Measurements from ENCODE around the gene DNAH17. TPM values are rescaled to one million over a fixed set of nuclear protein-coding genes. Genes with fewer than 3 reads are reported as not detected.
A peak's percentile ranks its signal among the peaks of the same experiment; 100 is the strongest.
"Not testable (repeated sequence)": the region's sequence is repeated elsewhere in the genome, so short reads cannot be mapped to it uniquely, and the experiment has no call there.

DNAH17 gene
- total RNA-seq, 1 donor from 2014 or later: 0.51 TPM

DNA sequence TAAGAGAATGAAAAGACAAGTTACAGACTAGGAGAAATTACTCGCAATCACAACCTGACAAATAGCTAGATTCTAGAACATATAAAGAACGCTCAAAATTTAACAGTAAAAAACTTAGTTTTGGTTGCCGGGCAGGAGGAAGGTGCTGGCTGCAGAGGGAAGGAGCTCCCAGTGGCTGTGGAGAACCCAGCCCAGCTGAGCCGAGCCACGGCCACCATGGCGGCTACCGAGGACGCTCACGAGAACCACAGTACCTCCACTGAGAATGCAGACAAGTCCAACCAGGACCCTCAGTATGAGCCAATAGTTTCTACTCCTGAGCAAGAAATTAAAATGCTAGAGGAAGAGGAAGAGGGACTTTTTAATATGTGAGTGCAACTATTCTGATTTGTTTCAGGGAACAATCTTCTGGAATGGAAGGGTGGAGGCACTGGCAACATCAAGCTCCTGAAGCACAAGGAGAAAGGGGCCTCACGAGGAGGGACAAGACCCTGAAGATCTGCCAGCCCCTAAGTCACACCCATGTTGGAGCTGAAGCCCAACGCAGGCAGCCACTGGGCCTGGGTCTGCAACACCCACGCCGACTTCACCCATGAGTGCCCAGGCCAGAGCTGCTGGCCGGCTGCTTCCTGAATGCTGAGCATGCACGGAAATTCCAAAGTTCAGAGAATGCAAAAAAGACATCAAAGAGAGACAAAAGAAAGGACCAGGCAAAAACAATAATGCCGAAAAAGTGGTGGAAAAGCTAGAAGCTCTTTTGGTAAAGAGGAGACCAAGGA is 55.0 kb downstream of the DNAH17 start:
- no peak for DNase-seq

DNA sequence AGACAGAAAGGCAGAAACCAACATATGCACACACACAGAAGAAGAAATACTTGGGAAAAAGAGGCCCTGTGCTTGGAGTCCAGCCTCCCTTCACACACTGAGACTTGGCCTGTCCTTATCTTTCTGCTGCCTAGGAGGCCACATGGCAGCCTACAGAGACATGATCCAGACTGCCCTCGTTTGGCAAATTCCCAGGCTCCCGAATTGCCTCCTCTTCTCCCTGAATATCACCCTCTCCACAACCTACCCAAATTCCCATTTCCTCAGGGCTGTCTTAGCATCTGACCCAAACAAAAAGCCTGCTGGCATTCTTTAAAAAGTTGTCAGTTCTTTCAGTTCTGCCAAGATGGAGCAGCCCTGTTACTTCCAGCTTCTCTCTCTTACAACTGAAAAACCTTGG is 59.8 kb downstream of the DNAH17 start:
- no peak for DNase-seq

DNA sequence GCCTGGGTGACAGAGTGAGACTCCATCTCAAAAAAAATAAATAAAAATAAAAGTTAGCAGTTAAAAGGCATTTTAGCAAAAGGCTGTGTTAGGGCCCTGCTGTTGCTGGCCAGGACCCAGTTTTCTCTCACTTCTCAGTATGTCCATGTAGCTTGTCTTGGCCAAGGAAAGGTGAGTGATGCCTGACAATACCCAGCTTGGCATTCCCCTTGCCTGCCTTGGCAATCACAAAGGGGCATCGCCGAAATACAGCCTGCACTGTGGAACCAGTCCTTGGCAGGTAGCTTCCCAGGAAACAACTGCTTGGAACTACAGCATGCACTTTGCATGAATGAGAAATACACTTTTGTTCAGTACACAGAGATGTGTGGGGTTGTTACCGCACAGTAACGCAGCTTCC is 61.7 kb downstream of the DNAH17 start:
- DNase-seq: no peak

DNA sequence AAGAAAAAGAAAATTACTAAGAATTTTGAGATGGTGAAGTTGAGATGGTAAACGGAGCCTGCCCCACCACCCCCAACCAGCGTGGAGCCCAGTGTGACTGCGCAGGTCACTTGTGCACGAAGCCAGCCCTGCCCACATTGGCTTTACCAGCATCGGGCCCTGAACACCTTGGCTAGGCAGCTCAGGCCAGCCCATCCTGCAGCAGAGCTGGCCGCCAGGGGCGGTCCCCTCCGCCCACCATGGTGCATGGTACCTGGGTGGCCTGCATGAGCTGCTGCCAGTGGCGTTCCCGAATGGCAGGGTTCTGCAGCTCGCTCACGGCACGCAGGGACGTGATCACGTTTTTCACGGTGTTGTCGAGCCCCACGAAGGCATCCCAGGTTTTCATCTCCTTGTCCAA is 62.7 kb downstream of the DNAH17 start:
- no peak for DNase-seq

DNA sequence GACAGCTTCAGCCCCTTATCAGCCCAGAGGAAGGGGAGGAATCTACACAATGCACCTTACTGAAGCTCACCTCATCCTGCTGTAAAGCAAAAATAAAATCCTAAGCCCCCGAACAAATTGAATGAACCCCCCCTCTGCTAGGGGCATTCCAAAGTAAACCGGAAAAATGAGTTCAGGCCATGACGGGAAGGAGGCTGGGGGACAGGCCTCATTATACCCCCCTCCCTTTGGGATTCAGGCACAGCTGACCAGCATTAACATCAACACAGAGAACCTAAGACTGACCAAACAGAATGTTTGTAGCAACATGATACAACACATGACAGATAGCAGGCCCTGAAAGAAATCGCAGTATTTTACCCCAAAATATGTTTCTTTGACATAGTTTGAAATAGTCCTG is 64.2 kb downstream of the DNAH17 start:
- DNase-seq: no peak

DNA sequence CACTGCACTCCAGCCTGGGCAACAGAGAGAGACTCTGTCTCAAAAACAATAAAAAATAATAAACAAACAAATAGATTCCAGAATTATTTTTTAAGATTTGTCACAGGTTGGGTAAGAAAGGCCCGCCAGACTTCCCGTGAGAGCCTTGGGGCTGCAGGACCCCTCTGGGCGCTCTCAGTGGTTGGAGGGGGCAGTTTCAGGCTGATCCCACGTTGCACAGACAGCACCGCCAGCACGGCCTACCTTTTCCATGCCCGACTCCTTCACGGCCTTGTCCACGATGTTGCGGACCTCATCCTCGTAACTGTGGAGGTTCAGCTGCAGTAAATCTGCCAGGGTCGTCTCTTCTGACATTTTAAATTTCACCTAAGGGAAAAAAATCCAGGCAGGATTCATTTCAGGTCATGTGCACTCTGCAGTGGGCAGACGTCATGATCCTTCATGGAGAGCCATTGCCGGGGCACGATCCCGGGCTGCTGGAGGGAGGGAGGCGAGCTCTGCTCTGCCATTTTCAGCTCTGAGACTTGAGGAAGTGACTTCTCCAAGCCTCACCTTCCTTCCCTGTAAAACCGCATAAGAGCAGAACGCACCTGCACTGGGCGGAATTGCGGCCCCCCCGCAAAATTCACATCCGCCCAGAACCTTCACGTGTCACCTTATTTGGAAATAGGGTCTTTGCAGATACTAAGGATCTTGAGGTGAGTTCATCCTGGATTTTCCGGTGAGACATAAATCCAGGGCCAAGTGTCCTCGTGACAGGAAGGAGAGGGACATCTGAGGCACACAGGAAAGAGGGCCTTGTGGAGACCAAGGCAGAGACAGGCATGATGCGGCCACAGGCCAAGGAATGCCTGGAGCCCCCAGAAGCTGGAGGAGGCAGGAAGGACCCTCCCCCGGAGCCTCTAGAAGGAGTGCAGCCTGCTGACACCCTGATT is 66.8 kb downstream of the DNAH17 start:
- DNase-seq: no peak

DNA sequence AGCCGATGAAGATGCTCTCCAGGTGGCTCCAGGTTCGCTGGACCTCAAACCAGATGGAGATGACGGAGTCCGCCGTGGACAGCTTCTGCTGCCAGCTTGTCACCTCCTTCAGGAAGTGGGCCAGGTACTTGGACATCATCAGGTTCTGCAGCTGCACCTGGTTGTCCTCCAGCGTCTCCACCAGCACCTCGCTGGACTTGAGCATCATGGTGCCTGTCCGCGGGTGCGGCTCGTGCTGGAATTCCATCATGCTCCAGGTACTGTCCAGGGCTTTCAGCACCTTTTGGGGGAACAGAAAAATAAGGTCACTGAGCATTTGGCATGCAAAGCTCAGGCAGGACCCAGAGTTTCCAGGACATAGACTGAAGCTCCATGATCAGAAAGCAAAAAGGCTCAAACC is 69.7 kb downstream of the DNAH17 start:
- DNase-seq: no peak

DNA sequence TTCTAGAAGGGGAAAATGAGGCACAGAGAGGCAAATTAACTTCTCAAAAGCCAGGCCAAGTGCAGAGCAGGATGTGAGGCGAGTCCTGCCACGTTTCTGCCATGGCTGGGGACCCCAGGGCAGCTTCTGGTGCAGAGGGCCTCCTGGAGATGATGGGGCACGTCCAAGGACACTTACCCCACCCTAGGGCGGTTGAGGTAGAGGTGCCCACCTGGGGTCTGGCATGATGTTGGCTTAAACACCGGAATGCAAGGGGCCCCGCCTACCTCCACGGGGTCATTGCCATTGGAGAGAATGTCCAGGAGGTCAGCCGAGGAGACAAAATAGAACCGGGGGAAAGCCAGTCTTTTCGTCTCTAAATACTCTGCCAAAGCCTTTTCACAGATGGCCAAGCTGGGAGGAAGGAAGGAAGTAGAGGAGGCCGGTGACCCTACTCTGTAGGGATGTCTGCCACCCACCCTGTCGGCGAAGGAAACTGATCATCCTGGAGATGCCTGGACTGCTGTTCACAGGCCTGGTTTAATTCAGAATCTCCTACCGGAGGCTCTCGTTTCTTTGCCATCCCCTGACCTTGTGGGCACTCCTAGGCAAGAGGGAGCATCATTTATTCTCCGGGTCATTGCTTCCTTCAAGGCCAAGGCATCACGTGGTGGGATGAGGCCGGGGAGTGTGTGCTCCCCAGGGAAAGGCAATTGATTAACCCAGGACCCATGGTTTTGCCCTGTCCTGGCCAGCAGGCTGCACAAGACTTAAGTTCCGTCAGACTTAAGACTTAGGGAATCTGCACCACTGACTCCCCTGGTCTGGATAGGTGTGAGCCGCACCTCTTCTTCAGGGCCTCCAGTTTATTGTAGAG is 70.5 kb downstream of the DNAH17 start:
- DNase-seq: peak; percentile 12

DNA sequence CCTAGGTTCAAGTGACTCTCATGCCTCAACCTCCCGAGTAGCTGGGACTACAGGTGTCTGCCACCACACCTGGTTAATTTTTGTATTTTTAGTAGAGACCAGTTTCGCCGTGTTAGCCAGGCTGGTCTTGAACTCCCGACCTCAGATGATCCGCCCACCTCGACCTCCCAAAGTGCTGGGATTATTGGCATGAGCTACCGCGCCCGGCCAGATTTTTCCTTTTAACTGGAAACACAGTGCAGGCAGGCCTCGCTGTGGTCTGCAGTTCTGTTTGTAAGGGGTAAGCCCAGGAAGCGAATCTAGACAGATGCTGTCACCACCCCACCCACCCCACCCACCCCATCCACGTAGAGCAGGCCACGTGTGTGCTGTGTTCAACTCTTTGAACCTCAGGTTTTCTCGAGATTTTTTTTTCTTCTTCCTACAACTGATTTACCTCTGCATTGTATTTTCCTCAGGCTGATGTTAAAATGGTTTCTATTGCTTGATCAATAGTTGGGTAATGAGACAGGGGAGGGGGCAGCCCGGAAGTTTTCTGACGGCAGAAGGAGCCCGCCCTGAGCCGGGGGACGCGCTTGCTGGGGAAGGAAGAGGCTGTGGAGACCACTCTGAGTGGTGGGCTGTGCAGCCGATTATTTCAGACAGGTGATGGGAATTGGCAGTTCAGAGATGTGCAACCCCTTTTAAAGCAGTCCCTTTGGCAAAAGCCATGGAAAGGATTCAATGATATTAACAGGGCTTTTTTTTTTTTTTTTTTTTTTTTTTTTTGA is 72.9 kb downstream of the DNAH17 start:
- no peak for DNase-seq

DNA sequence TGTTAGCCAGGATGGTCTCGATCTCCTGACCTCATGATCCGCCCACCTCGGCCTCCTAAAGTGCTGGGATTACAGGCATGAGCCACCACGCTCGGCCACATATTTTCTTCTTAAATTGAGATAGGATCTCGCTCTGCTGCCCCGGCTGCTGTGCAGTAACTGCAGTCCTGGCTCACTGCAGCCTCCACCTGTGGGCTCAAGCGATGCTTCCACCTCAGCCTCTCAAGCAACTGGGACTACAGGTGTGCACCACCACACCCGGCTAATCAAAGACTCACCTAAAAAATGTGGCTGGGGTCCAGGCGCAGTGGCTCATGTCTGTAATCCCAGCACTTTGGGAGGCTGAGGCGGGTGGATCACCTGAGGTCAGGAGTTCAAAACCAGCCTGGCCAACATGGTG is 73.8 kb downstream of the DNAH17 start:
- not testable (repeated sequence) for DNase-seq

DNA sequence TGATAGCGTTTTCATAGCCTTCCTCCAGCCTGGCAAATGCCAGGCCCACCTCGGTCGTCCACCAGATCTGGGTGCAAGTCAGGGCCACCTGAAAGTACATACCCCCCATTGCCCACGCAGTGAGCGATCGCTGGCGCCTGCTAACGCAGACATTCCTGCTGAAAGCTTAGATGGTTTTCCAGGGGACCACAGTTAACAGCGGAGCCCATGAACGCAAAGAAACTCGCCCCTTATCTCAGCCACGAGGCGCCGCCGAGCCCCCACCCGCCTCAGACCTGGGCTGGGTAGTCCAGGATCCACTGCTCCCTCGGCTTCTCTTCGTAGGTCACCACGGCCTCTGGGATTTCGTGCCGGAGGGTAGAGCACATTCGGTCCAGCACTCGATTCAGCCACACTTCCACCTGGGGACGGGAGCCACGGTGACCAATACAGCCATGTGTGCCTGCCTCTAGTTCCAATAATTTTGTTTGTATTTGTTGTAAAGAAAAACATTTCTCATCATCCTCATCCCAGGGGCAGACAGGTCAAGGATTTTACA is 74.5 kb downstream of the DNAH17 start:
- no peak for DNase-seq

DNA sequence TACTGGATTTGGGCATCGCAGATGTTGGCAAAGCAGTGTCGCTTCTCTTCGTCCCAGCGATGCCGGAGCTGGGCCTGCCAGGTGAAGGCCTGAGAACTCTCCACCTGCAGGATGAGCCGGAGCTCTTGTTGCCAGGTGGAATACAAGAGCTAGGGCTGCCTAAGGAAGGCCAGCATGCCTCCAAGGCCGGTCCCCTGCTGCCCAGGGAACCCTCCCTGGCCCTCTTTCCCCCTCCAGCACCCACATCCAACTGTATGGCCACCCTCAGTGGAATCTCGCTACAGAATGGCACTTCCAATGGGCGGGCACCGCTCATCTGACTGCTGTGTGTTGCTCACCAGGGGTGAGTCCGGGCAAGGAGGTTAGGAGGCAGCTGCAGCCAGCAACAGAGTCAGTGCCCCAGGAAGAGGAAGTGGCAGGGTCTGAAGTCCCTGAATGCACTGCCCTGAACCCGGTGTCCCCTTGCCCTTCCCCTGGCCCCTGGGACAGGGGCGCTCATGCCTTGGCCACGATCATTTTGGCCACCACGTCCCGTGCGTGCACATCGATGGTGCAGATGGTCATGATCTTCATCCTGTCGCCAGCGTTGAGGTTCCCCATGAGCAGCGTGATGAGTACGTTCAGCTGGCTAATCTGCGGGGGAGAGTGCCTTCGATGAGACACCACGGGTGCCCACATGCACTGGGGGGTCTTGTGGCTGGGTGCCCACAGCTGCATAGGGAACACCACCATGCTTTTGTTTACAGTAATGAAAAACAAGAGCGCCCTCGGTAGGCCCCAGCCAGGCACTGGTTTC is 75.8 kb downstream of the DNAH17 start:
- no peak for DNase-seq

DNA sequence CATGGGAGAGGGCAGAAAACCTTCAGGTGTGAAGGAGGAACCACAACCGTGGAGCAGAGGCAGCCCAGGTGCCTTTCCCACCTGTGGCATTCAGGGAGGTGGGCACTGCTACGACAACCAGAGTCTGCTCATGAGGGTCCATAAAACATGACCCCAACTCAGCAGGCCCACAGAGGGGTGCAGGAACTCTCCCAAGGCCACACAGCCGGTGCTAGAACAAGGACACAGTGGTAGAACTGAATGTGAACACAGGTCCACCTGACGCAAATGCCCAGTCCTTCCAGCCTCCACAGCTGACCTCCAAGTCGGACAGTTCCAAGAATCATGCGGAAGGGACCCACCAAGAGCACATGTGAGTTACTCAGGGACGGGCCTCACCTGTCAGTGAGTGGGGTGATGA is 76.4 kb downstream of the DNAH17 start:
- DNase-seq: no peak

DNA sequence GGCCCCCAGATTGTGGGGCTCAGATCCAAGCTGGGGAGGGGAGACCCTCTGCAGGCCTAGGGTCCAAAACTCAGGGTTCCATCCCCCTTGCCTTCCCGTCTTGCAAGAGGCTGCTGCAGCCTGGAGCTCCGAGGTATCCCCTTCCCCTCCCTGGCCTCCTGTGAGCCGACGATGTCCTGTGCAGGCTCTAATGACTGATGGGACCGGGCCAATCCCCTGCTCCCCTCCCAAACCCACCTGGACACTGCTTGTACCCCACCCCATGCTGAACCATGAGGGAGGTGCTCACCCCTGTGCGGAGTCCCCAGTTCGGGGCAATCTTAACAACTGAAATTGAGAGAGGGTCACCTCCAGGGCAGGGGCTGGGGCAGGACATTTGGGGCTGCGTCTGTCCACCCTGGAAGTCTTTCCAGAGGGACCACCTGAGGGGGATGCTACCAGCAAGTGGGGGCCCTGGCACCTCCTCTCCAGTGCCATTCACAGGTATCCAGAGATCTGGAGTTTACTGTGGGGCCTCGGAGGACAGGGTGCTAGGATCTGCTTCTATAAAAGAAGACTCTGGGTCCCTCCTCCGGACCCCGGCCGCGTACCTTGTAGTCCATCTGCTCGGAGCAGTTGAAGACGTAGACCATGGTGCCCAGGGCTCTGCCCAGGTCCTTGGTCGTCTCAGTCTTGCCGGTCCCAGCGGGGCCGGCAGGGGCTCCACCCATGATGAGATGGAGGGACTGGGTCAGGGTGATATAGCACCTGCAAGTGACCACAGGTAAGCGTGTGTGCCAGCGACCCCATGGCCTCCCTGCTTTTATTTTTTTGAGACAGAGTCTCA is 77.3 kb downstream of the DNAH17 start:
- no peak for DNase-seq

DNA sequence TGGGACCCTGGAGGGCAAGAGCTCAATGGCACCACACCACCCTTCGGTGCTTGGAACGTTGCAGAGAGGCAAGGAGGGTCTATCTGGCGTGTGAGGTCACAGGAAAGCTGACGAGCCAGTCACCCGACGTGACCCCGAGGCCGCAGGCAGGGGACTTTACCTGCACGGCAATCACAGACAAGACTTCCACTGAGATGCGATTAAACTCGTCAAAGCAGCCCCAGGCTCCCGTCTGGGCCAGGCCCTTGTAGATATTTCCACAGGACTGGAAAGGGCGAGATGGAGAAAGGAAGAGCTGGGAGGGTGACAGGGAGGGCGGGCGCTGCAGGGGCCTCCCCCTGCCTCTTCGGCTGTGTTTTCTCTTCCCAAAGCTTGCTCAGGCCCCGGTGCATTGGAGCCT is 78.3 kb downstream of the DNAH17 start:
- no peak for DNase-seq

DNA sequence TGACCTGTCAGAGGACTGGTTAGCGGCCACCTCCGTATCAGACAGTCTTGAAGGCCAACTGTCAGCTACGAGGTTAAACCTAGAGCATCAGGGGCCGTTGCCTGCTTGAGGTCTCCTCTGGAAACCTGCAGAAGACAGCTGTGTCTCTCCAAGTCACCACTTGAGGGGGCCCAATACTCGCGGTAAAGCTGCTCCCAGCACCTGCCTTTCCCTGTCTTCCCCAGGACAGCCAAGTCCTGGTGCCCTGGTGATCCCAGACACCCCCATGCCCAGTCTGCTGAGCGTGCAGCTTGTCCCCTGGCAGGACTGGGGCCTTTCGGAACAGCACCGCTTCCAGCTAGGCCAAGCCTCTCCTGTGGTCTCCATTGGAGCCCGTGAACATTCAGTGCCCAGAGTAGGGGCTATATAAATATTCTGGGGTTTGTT is 80.1 kb downstream of the DNAH17 start:
- peak; percentile 91 for DNase-seq

DNA sequence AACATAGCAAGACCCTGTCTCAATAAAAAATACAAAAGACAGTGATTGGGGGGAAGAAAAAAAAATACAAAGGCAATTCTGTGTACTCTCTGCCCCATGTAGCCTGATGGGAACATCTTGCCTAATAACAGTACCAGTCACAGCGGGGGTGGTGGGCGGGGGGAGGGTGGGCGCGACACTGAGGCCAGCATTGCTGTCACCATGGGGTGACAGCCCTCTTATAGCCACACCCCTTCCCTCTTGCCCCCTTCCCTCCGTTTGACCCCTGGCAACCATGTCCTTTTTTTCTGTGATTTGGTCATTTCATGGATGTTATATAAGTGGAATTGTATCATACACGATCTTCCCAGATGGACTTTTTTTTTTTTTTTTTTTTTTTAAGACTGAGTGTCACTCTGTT is 80.9 kb downstream of the DNAH17 start:
- DNase-seq: no peak

DNA sequence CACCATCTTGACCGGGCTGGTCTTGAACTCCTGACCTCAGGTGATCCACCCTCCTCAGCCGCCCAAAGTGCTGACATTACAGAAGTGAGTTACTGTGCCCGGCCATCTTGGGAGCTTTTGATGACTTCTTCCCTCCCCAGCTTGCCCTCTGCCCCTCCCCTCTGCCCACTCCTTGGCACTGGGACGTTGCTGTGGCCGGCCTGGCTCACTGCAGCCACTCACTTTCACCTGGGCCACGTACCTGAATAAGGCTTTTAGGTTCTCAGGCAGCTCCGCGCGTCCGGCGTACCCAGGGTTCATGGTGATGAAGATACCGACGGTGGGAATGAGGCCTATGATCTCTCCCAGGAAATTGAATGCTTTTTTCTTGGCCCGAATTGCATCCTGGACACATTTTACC is 81.6 kb downstream of the DNAH17 start:
- no peak for DNase-seq

DNA sequence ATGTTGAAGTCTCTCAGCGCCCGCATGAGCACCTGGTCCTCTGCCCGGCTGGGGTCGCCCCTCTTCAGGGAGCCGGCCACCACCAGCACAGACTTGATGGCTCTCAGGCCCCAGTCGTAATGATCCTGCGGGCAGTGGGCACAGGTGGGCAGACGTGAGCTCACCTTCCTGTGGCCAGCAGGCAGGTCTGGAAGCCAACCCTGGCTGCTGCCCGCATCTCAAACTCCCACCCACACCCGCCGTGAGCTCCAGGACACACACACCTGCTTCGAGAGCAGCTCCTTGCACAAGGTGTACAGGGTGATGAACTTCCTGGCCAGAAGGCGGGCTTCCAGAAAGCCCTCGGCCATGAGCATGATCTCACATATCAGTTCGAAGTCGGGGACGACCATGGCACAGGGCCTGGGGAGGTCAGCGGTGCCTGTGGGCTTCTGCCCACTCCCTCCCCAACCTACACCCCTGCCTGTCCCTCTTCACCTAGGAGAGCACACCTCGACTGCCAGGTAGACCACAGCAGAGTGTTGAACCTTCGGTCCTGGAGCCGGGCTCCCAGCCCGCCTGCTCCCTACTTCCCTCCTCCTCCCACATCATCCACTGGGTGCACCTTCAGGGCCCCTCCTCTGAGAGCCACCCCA is 82.4 kb downstream of the DNAH17 start:
- no peak for DNase-seq
